ENCODE measurements around the gene C2CD4A. TPM values are rescaled to one million over a fixed set of nuclear protein-coding genes. Genes with fewer than 3 reads are reported as not detected.

The C2CD4A gene
- total RNA-seq, 4 donors from 2014 or later = 0.33 TPM; not detected in 3

GRCh38 chr15:62059108-62059815, 7.5 kb upstream of the C2CD4A start:
- peaks cover 0 to under 1% (median 0%) of the 10 kb centered on the region in 4 donors for H3K27me3 ChIP-seq
- no peaks in the 10 kb centered on the region for H3K36me3 ChIP-seq
- H3K4me1 ChIP-seq = peaks cover 11 to 28% (median 23%) of the 10 kb centered on the region in 4 donors
- intact Hi-C loops (cut with DNase I) = no loop called here
- peak overlapping the region; percentile 88 to 96 (median 92) for H3K4me3 ChIP-seq
- no peak for DNase-seq (ENCODE audit: extremely low spot score)
- no peak for TF ChIP-seq POLR2AphosphoS5 (IDR thresholded peaks at IDR 0.05)
- no peak for TF ChIP-seq EP300 (IDR thresholded peaks at IDR 0.05)
- no peak for TF ChIP-seq POLR2A (IDR thresholded peaks at IDR 0.05; ENCODE audit: low read depth)
- TF ChIP-seq CTCF (IDR thresholded peaks at IDR 0.05) = no peak
- WGBS = 5% methylated on average over 13 of the region's 13 CpGs
- no peaks in the 10 kb centered on the region for H3K9me3 ChIP-seq
- peak overlapping the region; percentile 92 to 95 (median 94) for H3K27ac ChIP-seq (replicated peaks in 1 of 4)

GRCh38 chr15:62059816-62060112, 7.0 kb upstream of the C2CD4A start:
- no peaks in the 10 kb centered on the region for H3K36me3 ChIP-seq
- no peaks in the 10 kb centered on the region for H3K9me3 ChIP-seq
- DNase-seq (ENCODE audit: extremely low spot score) = no peak
- TF ChIP-seq EP300 (IDR thresholded peaks at IDR 0.05) (no peak), POLR2A (IDR thresholded peaks at IDR 0.05; ENCODE audit: low read depth) (no peak), CTCF (IDR thresholded peaks at IDR 0.05) (no peak), POLR2AphosphoS5 (IDR thresholded peaks at IDR 0.05) (no peak)
- peak overlapping the region; percentile 92 to 95 (median 94) for H3K27ac ChIP-seq (replicated peaks in 1 of 4)
- peak overlapping the region; percentile 88 to 96 (median 92) for H3K4me3 ChIP-seq
- intact Hi-C loops (cut with DNase I) = no loop called here
- peaks cover 0 to 6% (median 0%) of the 10 kb centered on the region in 4 donors for H3K27me3 ChIP-seq
- 0% methylated on average over 6 of the region's 19 CpGs for WGBS
- H3K4me1 ChIP-seq = peaks cover 11 to 27% (median 22%) of the 10 kb centered on the region in 4 donors

GRCh38 chr15:62060113-62060895, 6.5 kb upstream of the C2CD4A start, which contains the start of gene VPS13C:
TSS of gene VPS13C (minus strand) at chr15:62060447. CDS start at chr15:62060374, 73 bp downstream.
- TF ChIP-seq POLR2A (IDR thresholded peaks at IDR 0.05; ENCODE audit: low read depth) = peak; percentile 45
- peak; percentile 72 to 89 (median 81) for TF ChIP-seq CTCF (IDR thresholded peaks at IDR 0.05)
- TF ChIP-seq EP300 (IDR thresholded peaks at IDR 0.05) = no peak
- TF ChIP-seq POLR2AphosphoS5 (IDR thresholded peaks at IDR 0.05) = peak; percentile 83 to 91
- 0% methylated on average over 45 of the region's 73 CpGs for WGBS
- peaks cover 0 to 8% (median 0%) of the 10 kb centered on the region in 4 donors for H3K27me3 ChIP-seq
- intact Hi-C loops (cut with DNase I) = no loop called here
- peak within 1 kb of the TSS; percentile 92 to 95 (median 94) for H3K27ac ChIP-seq (replicated peaks in 1 of 4)
- H3K4me3 ChIP-seq = peak within 1 kb of the TSS; percentile 88 to 96 (median 92)
- peak; percentile 96 for DNase-seq (ENCODE audit: extremely low spot score)
- H3K4me1 ChIP-seq = peaks cover 11 to 23% (median 22%) of the 10 kb centered on the region in 4 donors
- H3K36me3 ChIP-seq = no peaks in the 10 kb centered on the region
- no peaks in the 10 kb centered on the region for H3K9me3 ChIP-seq

- peaks cover 0 to 8% (median 2%) of the 10 kb centered on the region in 4 donors for H3K27me3 ChIP-seq
- WGBS = 21% methylated on average over 12 of the region's 12 CpGs
- DNase-seq (ENCODE audit: extremely low spot score) = no peak
- H3K9me3 ChIP-seq = no peaks in the 10 kb centered on the region
- intact Hi-C loops (cut with DNase I) = no loop called here
- peaks cover 11 to 23% (median 22%) of the 10 kb centered on the region in 4 donors for H3K4me1 ChIP-seq
- peak overlapping the region; percentile 92 to 95 (median 94) for H3K27ac ChIP-seq (replicated peaks in 1 of 4)
- H3K36me3 ChIP-seq = no peaks in the 10 kb centered on the region
- no peak for TF ChIP-seq CTCF (IDR thresholded peaks at IDR 0.05)
- no peak for TF ChIP-seq EP300 (IDR thresholded peaks at IDR 0.05)
- no peak for TF ChIP-seq POLR2A (IDR thresholded peaks at IDR 0.05; ENCODE audit: low read depth)
- TF ChIP-seq POLR2AphosphoS5 (IDR thresholded peaks at IDR 0.05) = no peak
- peak overlapping the region; percentile 88 to 96 (median 92) for H3K4me3 ChIP-seq
These were observed 5.9 kb upstream of the C2CD4A start for GRCh38 chr15:62060896-62061280.
